Heart right ventricle (tissue), 16 donors: Measurements from ENCODE around the gene ARF1. TPM values are rescaled to one million over a fixed set of nuclear protein-coding genes. Genes with fewer than 3 reads are reported as not detected.

Experiments
- ATAC-seq, 8 donors: fragments of 200-7000 bp; cut with Tn5 transposase; one replicate each; pipeline ENCODE4 v1.9.1; 2020; ENCODE audit warnings: mild to moderate bottlenecking in 8 of 8, moderate library complexity in 8 of 8, moderate number of reproducible peaks in 1 of 8
- DNase-seq, 2 donors: peaks; one replicate each; pipeline ENCODE4 v3.0.0-alpha.2; 2020
- H3K27ac ChIP-seq, 10 donors: fragments of 200-600 bp; sonication (generic) in 2 of 10; one replicate each; pipeline versions ENCODE4 v1.5.0 to v1.8.0; 2020 to 2022; ENCODE audit warnings: mild to moderate bottlenecking in 3 of 10
- H3K27me3 ChIP-seq, 7 donors: fragments of 200-600 bp; one replicate each; pipeline ENCODE4 v1.8.0; 2021 to 2022; ENCODE audit warnings: mild to moderate bottlenecking in 2 of 7
- H3K36me3 ChIP-seq, 9 donors: fragments of 200-600 bp; sonication (generic) in 1 of 9; one replicate each; pipeline versions ENCODE4 v1.5.0 to v1.8.0; 2020 to 2022; ENCODE audit warnings: mild to moderate bottlenecking in 2 of 9
- H3K4me1 ChIP-seq, 9 donors: fragments of 200-600 bp; sonication (generic) in 1 of 9; one replicate each; pipeline versions ENCODE4 v1.5.0 to v1.8.0; 2020 to 2022; ENCODE audit warnings: mild to moderate bottlenecking in 4 of 9
- H3K4me3 ChIP-seq, 10 donors: fragments of 200-600 bp; sonication (generic) in 2 of 10; one replicate each; pipeline versions ENCODE4 v1.5.0 to v1.8.0; 2020 to 2022; ENCODE audit warnings: mild to moderate bottlenecking in 7 of 10, moderate library complexity in 2 of 10
- H3K9me3 ChIP-seq, 11 donors: fragments of 200-600 bp in 10 of 11; sonication (generic) in 2 of 11; one replicate each; pipeline versions ENCODE4 v1.5.0 to v1.8.0; 2013 to 2022; ENCODE audit warnings: mild to moderate bottlenecking in 2 of 11, control low read depth in 1 of 11, moderate library complexity in 1 of 11
- WGBS, 2 donors: extraction: QIAGEN DNeasy Blood & Tissue Kit; methylation state at CpG; one replicate each; pipeline ENCODE4 v1.1.7; 2013; ENCODE audit warnings: inconsistent platforms in 1 of 2; 5-methylcytosine and 5-hydroxymethylcytosine counted together
- intact Hi-C, 10 donors: fragments of 100-400 bp; cut with DNase I; formaldehyde crosslinking; loops; one replicate each; pipeline versions ENCODE4 v1.11.1 to v1.14.2; 2022
- polyA plus RNA-seq, 2 donors: library from polyadenylated mRNA; stranded (reverse); fragments of 200-250 nt; gene quantifications; one replicate each; pipeline ENCODE4 v1.2.3, GENCODE V29; 2013
- total RNA-seq, 10 donors: library from RNA; stranded (reverse); fragmentation: NEBNext Ultra II Directional in 3 of 10; extraction: Animal tissue kit (Norgen Biotek cat#: 25700) in 3 of 10; gene quantifications; one replicate each; pipeline versions ENCODE4 v1.2.1 to v1.2.4, GENCODE V29; 2021 to 2023
- TF ChIP-seq, protein P1 (sequence below), 9 donors: fragments of 200-600 bp; sonication (generic) in 2 of 9; IDR thresholded peaks; one replicate each; pipeline versions ENCODE4 v1.5.0 to v1.8.0; 2021 to 2022; ENCODE audit warnings: antibody characterized with exemption in 9 of 9, mild to moderate bottlenecking in 5 of 9, moderate library complexity in 1 of 9
- donor health status: Arrhythmogenic right ventricular cardiomyopathy.
- donor health status: ischemic (EF 13 %, LVEDD 7.1; RV severe dilation, severe dysfunction).
- donor health status: healthy with polysubstance abuse.
- donor health status: DM: no; HTN: yes; CAD: no.
- donor health status: DM: no; HTN: no; CAD: no.
- donor health status: ischemic (EF 25% LVEDD 6.9; RV normal size, moderate dysfunction).
- donor health status: ischemic (EF 25% LVEDD 5.7; RV mildly dilated, moderate dysfunction).
- donor health status: healthy.
- donor health status: DM: yes; HTN: yes; CAD: no.
- donor health status: Ischemic cardiomyopathy.
- donor health status: ischemic (EF 35%, LVEDD 5.7; RV mildly dilated, moderate dysfunction).
- donor health status: nonischemic (EF 11% LVEDD 7.7; RV severe dilation, severe dysfunction).
- donor health status: DM: yes; HTN: yes; CAD: no.
- donor health status: PGD.
- donor health status: ischemic (EF 29% LVEDD 5.4; RV normal size, mild dysfunction).
- donor health status: nonischemic (EF 23%, LVEDD 6.1; RV moderate dilation, normal function).

ARF1 gene
- total and polyA plus RNA-seq, 12 donors: 204 to 498 (median 338) TPM

DNA sequence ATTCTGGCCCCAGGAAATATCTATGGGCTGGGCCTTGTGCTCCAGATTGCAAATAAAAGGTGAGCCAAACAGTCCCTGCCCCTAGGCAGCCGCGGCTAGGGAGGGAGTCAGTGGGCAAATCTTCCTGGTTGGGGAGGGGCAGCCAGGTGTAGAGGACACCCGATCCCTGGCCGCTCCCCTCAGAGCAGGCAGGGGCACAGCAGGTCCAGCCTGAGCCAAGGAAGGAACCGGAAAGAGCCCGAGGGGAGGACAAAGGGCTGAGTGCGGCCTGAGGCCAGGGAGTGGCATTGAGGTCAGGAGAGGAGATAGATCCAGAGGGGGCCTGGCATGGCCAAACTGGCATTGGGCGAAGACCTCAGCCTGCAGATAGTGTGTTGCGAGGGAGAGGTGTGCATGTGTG lies 36.6 kb upstream of the ARF1 start:
- H3K27me3 ChIP-seq: peaks cover 0 to 25% (median 10%) of the 10 kb centered on the region in 7 donors
- no peaks in the 10 kb centered on the region for H3K36me3 ChIP-seq
- H3K27ac ChIP-seq: no peak overlapping the region
- DNase-seq (no peak), ATAC-seq (no peak)
- WGBS, 2 donors: 74 to 84% methylated on average over 9 of the region's 9 CpGs
- TF ChIP-seq, protein P1, sequence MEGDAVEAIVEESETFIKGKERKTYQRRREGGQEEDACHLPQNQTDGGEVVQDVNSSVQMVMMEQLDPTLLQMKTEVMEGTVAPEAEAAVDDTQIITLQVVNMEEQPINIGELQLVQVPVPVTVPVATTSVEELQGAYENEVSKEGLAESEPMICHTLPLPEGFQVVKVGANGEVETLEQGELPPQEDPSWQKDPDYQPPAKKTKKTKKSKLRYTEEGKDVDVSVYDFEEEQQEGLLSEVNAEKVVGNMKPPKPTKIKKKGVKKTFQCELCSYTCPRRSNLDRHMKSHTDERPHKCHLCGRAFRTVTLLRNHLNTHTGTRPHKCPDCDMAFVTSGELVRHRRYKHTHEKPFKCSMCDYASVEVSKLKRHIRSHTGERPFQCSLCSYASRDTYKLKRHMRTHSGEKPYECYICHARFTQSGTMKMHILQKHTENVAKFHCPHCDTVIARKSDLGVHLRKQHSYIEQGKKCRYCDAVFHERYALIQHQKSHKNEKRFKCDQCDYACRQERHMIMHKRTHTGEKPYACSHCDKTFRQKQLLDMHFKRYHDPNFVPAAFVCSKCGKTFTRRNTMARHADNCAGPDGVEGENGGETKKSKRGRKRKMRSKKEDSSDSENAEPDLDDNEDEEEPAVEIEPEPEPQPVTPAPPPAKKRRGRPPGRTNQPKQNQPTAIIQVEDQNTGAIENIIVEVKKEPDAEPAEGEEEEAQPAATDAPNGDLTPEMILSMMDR (IDR thresholded peaks at IDR 0.05): no peak
- H3K4me1 ChIP-seq: no peaks in the 10 kb centered on the region
- no peaks in the 10 kb centered on the region for H3K9me3 ChIP-seq
- no peak overlapping the region for H3K4me3 ChIP-seq
- intact Hi-C loops: no loop called here

DNA sequence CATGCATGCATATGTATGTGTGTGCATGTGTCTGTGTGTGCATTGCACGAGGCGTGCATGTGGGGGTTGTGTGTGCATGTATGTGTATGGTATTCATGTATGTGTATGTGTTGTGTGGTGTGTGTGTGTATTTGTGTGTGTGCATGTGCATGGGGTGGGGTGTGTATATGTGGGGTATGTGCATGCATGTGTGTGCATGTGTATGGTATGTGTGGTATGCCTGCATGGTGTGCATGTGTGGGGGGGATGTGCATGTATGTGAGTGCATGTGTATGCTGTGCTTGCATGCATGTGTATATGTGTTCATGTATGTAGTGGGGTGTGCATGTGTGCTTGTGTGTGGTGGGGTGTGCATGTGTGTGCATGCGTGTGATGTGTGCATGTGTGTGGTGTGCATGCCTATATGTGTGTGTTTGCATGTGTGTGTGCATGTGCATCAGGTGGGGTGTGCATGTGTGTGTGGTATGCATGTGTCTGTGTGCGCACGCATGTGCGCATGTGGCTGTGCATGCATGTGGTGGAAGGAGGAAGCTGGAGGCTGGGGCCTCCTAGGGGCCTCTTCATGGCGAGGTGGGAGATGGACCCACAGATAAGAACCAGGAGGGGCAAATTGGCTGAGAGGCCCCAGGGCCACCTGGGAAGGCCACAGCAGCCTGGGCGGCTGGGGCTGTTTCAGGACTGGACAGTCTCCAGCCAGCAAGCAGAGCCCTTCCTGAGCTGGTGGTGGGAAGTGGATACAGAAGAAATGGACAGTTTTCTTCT lies 35.9 kb upstream of the ARF1 start:
- Histone ChIP-seq H3K4me3 (no peak overlapping the region), H3K36me3 (no peaks in the 10 kb centered on the region), H3K27ac (no peak overlapping the region), H3K27me3 (peaks cover 0 to 30% (median 10%) of the 10 kb centered on the region in 7 donors), H3K4me1 (no peaks in the 10 kb centered on the region), H3K9me3 (no peaks in the 10 kb centered on the region)
- WGBS, 2 donors: 90 to 91% methylated on average over 8 of the region's 8 CpGs
- DNase-seq (no peak), ATAC-seq (no peak)
- TF ChIP-seq, protein P1 (IDR thresholded peaks at IDR 0.05): no peak
- intact Hi-C loops: no loop called here

DNA sequence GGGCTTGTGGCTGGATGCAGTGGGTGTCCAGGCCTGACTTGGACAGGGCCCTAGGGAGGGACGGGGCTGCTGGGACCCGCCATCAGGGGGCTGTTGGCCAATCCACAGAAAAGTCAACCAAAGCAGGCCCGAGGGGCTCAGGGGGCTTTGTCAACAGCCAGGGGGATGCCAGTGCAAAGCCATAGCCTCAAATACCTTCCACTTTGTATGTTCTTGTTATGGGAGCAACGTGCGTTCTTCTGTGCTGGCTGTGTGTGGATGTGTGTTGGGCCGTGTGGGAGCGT lies 35.4 kb upstream of the ARF1 start:
- DNase-seq: no peak
- Histone ChIP-seq H3K27me3 (peaks cover 0 to 26% (median 13%) of the 10 kb centered on the region in 7 donors), H3K4me1 (no peaks in the 10 kb centered on the region), H3K36me3 (no peaks in the 10 kb centered on the region), H3K9me3 (no peaks in the 10 kb centered on the region), H3K27ac (no peak overlapping the region), H3K4me3 (no peak overlapping the region)
- ATAC-seq: no peak
- TF ChIP-seq, protein P1 (IDR thresholded peaks at IDR 0.05): no peak
- 82 to 83% methylated on average over 7 of the region's 7 CpGs for WGBS, 2 donors
- intact Hi-C loops: no loop called here

- DNase-seq (no peak), ATAC-seq (no peak)
- WGBS, 2 donors: 66 to 74% methylated on average over 5 of the region's 5 CpGs
- H3K4me3 ChIP-seq: no peak overlapping the region
- TF ChIP-seq, protein P1 (IDR thresholded peaks at IDR 0.05): no peak
- H3K27ac ChIP-seq: no peak overlapping the region
- H3K9me3 ChIP-seq: no peaks in the 10 kb centered on the region
- no peaks in the 10 kb centered on the region for H3K36me3 ChIP-seq
- H3K27me3 ChIP-seq: peaks cover 0 to 33% (median 21%) of the 10 kb centered on the region in 7 donors
- H3K4me1 ChIP-seq: no peaks in the 10 kb centered on the region
- intact Hi-C loops: no loop called here
Observed at GRCh38 chr1:228048120-228048519, 34.4 kb upstream of the ARF1 start.
